Caki2 (cell line): Measurements from ENCODE around the gene POU6F1. TPM values are rescaled to one million over a fixed set of nuclear protein-coding genes. Genes with fewer than 3 reads are reported as not detected.
"Not testable (repeated sequence)": the region's sequence is repeated elsewhere in the genome, so short reads cannot be mapped to it uniquely, and the experiment has no call there.

Experiments
- DNase-seq: peaks from one replicate; pipeline ENCODE4 v3.0.0-alpha.2; 2015; ENCODE audit warnings: low read depth
- in situ Hi-C: cut with HindIII; loops from 2 replicates; pipeline ENCODE4 v1.10.0; 2016; ENCODE audit warnings: low sequenced_read_pairs, low pct_unique_long_range_greater_than_20kb, mixed read lengths
- total RNA-seq: library from RNA; depleted of rRNA; stranded (reverse); fragments of >200 nt; shearing (Covaris generic); gene quantifications from 2 replicates; pipeline ENCODE4 v1.2.3, GENCODE V29; 2014; ENCODE audit warnings: low replicate concordance; rRNA removed

The POU6F1 gene
- total RNA-seq: 1.6 and 4.4 TPM in 2 replicates

- in situ Hi-C loops: no loop called here
- peak; percentile 77 for DNase-seq
These were observed at the start of gene POU6F1 for GRCh38 chr12:51217968-51218606. TSS of gene POU6F1 (minus strand) at chr12:51218062. CDS start at chr12:51206836, 11,226 bp downstream.

GRCh38 chr12:51265024-51265423, 47.2 kb upstream of the POU6F1 start:
- no peak for DNase-seq
- in situ Hi-C loops: no loop called here

GRCh38 chr12:51264297-51264696, 46.4 kb upstream of the POU6F1 start:
- in situ Hi-C loops: no loop called here
- DNase-seq: no peak

DNA sequence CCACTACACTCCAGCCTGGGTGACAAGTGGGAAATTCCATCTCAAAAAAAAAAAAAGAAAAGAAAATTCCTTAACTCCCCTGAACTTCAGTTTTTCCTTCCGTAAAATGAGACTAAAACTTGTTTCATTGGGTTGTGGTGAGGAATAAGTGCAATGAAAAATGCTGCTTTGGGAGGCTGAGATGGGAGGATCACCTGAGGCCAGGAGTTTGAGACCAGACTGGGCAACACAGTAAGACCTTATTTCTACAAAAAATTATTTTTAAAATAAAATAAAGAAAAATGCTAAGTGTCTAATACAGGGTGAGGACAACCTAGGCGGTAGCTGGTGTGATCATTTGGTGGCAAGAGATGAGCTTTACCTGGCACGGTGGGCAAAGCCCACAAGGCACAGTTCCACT, 45.5 kb upstream of the POU6F1 start:
- in situ Hi-C loops: no loop called here
- no peak for DNase-seq

- in situ Hi-C loops: no loop called here
- DNase-seq: peak; percentile 89
These were observed 44.9 kb upstream of the POU6F1 start for GRCh38 chr12:51262758-51263177.

DNA sequence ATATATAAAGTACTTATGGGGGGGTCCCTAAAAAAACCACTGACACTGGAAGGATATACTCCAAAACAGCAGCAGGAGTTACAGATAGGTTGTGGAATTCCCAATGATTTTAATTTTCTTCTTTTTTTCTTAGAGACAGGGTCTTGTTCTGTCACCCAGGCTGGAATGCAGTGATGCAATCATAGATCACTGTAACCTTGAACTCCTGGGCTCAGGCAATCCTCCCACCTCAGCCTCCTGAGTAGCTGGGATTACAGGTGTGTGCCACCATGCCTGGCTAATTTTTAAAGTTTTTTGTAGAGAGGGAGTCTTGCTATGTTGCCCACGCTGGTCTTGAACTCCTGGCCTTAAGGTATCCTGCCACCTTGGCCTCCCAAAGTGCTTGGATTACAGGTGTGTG, 41.7 kb upstream of the POU6F1 start:
- DNase-seq, in situ Hi-C loops: not testable (repeated sequence)

DNA sequence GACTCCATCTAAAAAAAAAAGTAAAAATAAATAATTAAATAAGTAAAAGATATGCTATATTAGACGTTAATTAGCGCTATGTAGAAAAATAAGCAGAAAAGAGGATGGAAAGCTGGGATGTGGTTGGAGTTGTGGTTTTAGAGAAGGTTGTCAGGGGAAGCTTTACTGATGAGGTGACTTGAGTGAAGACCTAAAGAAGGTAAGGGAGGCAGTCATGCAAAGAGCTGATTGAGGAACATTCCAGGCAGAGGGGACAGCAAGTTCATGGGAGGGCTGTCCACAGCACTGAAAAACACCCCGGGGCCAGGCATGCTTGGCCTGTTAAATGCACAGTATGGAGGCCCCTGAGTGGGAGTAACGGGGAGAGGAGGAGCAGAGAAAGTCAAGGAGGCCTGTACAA, 36.7 kb upstream of the POU6F1 start:
- in situ Hi-C loops: no loop called here
- DNase-seq: peak; percentile 45

DNA sequence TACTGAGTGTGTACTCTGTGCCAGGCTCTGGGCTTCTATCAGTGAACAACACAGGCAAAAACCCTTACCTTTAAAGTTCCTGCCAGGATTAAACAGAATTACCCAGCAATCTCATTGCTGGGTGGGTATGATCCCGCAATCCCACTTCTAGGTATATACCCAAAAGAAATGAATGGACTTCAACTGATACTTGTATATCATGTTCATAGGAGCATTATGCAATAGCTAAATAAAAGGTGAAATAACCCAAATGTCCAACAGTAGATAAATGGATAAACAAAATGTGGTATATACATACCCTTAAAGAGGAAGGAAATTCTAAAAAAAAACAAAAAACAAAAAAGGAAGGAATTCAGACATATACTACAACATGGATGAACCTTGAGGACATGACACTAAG, 35.4 kb upstream of the POU6F1 start:
- in situ Hi-C loops: no loop called here

GRCh38 chr12:51247523-51248206, 29.8 kb upstream of the POU6F1 start:
- no peak for DNase-seq
- in situ Hi-C loops: no loop called here

More for the DNA sequence above, 35.4 kb upstream of the POU6F1 start:
- DNase-seq: no peak

GRCh38 chr12:51246254-51246853, 28.5 kb upstream of the POU6F1 start:
- in situ Hi-C loops: no loop called here
- no peak for DNase-seq

GRCh38 chr12:51245476-51246253, 27.8 kb upstream of the POU6F1 start:
- in situ Hi-C loops: no loop called here
- DNase-seq: no peak

- in situ Hi-C loops: no loop called here
- DNase-seq: no peak
These were observed 26.4 kb upstream of the POU6F1 start for GRCh38 chr12:51244269-51244668.

DNA sequence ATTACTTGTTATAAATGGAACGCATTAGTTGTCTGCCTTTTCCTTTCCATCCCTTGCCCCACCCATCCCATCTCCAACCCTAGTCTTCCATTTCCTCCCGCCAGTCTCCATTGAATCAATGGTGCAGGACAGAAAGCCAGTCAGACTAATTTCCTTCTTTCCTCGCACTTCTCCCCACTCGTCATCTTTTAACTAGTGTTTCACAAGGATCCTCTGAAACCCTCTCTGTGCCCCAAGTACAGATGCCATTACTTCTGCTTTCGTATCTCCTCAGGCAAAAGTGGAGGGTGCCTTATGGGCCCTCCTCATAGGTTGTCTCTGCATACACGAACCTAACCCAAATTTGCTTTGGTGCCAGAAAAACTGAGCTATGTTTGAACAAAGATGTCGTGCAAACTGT, 25.0 kb upstream of the POU6F1 start:
- in situ Hi-C loops: no loop called here
- DNase-seq: no peak

GRCh38 chr12:51242120-51242519, 24.3 kb upstream of the POU6F1 start:
- DNase-seq: no peak
- in situ Hi-C loops: no loop called here

DNA sequence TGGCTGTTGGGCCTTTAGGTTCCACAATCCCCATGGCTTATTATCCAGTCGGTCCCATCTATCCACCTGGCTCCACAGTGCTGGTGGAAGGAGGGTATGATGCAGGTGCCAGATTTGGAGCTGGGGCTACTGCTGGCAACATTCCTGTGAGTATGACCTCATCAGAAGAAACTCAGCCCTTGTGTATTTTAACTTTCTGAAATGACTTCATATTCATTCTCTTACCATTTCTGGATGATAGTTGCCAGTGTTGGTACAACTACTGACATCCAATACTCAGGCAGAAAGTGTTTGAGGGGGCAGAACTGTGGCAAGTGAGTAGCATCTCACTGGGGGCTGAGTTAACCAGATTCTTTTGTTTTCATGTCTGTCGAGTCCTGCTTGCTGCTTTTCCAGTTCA, 23.1 kb upstream of the POU6F1 start:
- no peak for DNase-seq
- in situ Hi-C loops: no loop called here

- in situ Hi-C loops: no loop called here
- peak; percentile 92 for DNase-seq
These were observed 20.9 kb upstream of the POU6F1 start, which contains the start of gene DAZAP2 for GRCh38 chr12:51238510-51239334. TSS of gene DAZAP2 (plus strand) at chr12:51238826. CDS start at chr12:51238908, 82 bp downstream.

DNA sequence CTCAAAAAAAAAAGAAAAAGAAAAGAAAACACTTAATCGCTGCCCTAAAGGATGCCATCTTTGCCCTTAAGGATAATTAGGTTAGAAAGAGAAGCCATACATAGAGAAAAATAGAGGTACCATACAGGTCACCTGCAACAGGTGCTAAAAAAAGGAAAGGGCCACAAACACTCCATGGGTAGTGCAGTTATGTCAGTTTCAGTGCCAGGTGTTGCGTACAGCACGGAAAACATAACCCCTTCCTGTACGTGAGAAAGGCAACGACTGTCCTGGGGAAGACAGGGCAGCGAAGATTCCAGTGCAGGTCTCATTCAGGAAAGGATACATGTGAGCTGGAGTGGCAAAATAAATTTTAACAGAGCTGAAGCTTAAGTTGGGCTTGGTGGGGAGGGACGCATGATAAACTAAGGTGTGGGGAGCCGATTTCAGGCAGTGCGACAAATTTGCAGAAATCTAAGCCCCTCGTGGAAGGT, 20.2 kb upstream of the POU6F1 start:
- DNase-seq: no peak
- in situ Hi-C loops: no loop called here

GRCh38 chr12:51234530-51234929, 16.7 kb upstream of the POU6F1 start:
- in situ Hi-C loops: no loop called here
- no peak for DNase-seq
